Measurements from ENCODE around the gene AMOTL2.

Gene AMOTL2

GRCh38 chr3:134327594-134327975 is 46.7 kb downstream of the AMOTL2 start:
- Histone ChIP-seq H3K27ac (replicated peaks) (no peak overlapping the region), H3K27me3 (ENCODE audit: insufficient read depth, poor library complexity, severe bottlenecking) (no peaks in the 10 kb centered on the region), H3K4me3 (replicated peaks; ENCODE audit: insufficient read depth, low read length) (no peak overlapping the region)
- no peak for DNase-seq (ENCODE audit: low read depth in 1 of 2, low spot score in 1 of 2)
- TF ChIP-seq SPI1 (IDR thresholded peaks at IDR 0.05; ENCODE audit: borderline replicate concordance, low read depth), result no peak
- no peak for TF ChIP-seq REST (IDR thresholded peaks at IDR 0.05; ENCODE audit: insufficient replicate concordance, low read depth)
- no peak for TF ChIP-seq CTCF (IDR thresholded peaks at IDR 0.05; ENCODE audit: insufficient read depth, low read length)
- no peak for TF ChIP-seq POLR2AphosphoS5 (IDR thresholded peaks at IDR 0.05; ENCODE audit: low read depth)
- TF ChIP-seq GABPA (IDR thresholded peaks at IDR 0.05; ENCODE audit: low read depth), result no peak

GRCh38 chr3:134326760-134327593 is 47.3 kb downstream of the AMOTL2 start:
- TF ChIP-seq REST (IDR thresholded peaks at IDR 0.05; ENCODE audit: insufficient replicate concordance, low read depth), result no peak
- no peak for TF ChIP-seq SPI1 (IDR thresholded peaks at IDR 0.05; ENCODE audit: borderline replicate concordance, low read depth)
- no peak for TF ChIP-seq CTCF (IDR thresholded peaks at IDR 0.05; ENCODE audit: insufficient read depth, low read length)
- TF ChIP-seq GABPA (IDR thresholded peaks at IDR 0.05; ENCODE audit: low read depth), result no peak
- no peak for TF ChIP-seq POLR2AphosphoS5 (IDR thresholded peaks at IDR 0.05; ENCODE audit: low read depth)
- no peak for DNase-seq (ENCODE audit: low read depth in 1 of 2, low spot score in 1 of 2)
- no peak overlapping the region for H3K27ac ChIP-seq (replicated peaks)
- no peaks in the 10 kb centered on the region for H3K27me3 ChIP-seq (ENCODE audit: insufficient read depth, poor library complexity, severe bottlenecking)
- H3K4me3 ChIP-seq (replicated peaks; ENCODE audit: insufficient read depth, low read length), result no peak overlapping the region

- no peak overlapping the region for H3K27ac ChIP-seq (replicated peaks)
- no peak for DNase-seq (ENCODE audit: low read depth in 1 of 2, low spot score in 1 of 2)
- TF ChIP-seq SPI1 (IDR thresholded peaks at IDR 0.05; ENCODE audit: borderline replicate concordance, low read depth) (no peak), REST (IDR thresholded peaks at IDR 0.05; ENCODE audit: insufficient replicate concordance, low read depth) (no peak), CTCF (IDR thresholded peaks at IDR 0.05; ENCODE audit: insufficient read depth, low read length) (no peak), GABPA (IDR thresholded peaks at IDR 0.05; ENCODE audit: low read depth) (no peak), POLR2AphosphoS5 (IDR thresholded peaks at IDR 0.05; ENCODE audit: low read depth) (no peak)
- no peaks in the 10 kb centered on the region for H3K27me3 ChIP-seq (ENCODE audit: insufficient read depth, poor library complexity, severe bottlenecking)
- H3K4me3 ChIP-seq (replicated peaks; ENCODE audit: insufficient read depth, low read length), result no peak overlapping the region
Measured at GRCh38 chr3:134326126-134326525, 48.1 kb downstream of the AMOTL2 start.

Measured in HL-60 (cell line).